ENCODE measurements around the gene VSIR.

VSIR gene

GRCh38 chr10:71765906-71766716 is 7.2 kb downstream of the VSIR start:
- Histone ChIP-seq H3K4me1 (ENCODE audit: insufficient read depth, low read length) (no peaks in the 10 kb centered on the region), H3K9ac (ENCODE audit: low read depth, low read length) (no peak overlapping the region), H3K27ac (ENCODE audit: low read length) (no peak overlapping the region), H3K4me3 (ENCODE audit: low read length) (no peak overlapping the region), H3K36me3 (ENCODE audit: insufficient read depth, low read depth, low read length) (no peaks in the 10 kb centered on the region), H3K27me3 (ENCODE audit: insufficient read depth, low read length) (no peaks in the 10 kb centered on the region), H3K9me3 (ENCODE audit: insufficient read depth, low read depth, low read length) (no peaks in the 10 kb centered on the region)

- H3K4me3 ChIP-seq (ENCODE audit: low read length), result no peak overlapping the region
- no peaks in the 10 kb centered on the region for H3K4me1 ChIP-seq (ENCODE audit: insufficient read depth, low read length)
- no peak overlapping the region for H3K27ac ChIP-seq (ENCODE audit: low read length)
- no peak overlapping the region for H3K9ac ChIP-seq (ENCODE audit: low read depth, low read length)
- H3K9me3 ChIP-seq (ENCODE audit: insufficient read depth, low read depth, low read length), result no peaks in the 10 kb centered on the region
- H3K36me3 ChIP-seq (ENCODE audit: insufficient read depth, low read depth, low read length), result no peaks in the 10 kb centered on the region
- no peaks in the 10 kb centered on the region for H3K27me3 ChIP-seq (ENCODE audit: insufficient read depth, low read length)
Measured at GRCh38 chr10:71765176-71765904, 8.0 kb downstream of the VSIR start.

GRCh38 chr10:71763352-71764127 is 9.8 kb downstream of the VSIR start:
- Histone ChIP-seq H3K4me3 (ENCODE audit: low read length) (no peak overlapping the region), H3K27ac (ENCODE audit: low read length) (no peak overlapping the region), H3K9me3 (ENCODE audit: insufficient read depth, low read depth, low read length) (no peaks in the 10 kb centered on the region), H3K36me3 (ENCODE audit: insufficient read depth, low read depth, low read length) (no peaks in the 10 kb centered on the region), H3K4me1 (ENCODE audit: insufficient read depth, low read length) (no peaks in the 10 kb centered on the region), H3K27me3 (ENCODE audit: insufficient read depth, low read length) (no peaks in the 10 kb centered on the region), H3K9ac (ENCODE audit: low read depth, low read length) (no peak overlapping the region)

- Histone ChIP-seq H3K4me1 (ENCODE audit: insufficient read depth, low read length) (no peaks in the 10 kb centered on the region), H3K27me3 (ENCODE audit: insufficient read depth, low read length) (no peaks in the 10 kb centered on the region), H3K4me3 (ENCODE audit: low read length) (no peak overlapping the region), H3K27ac (ENCODE audit: low read length) (no peak overlapping the region), H3K9ac (ENCODE audit: low read depth, low read length) (no peak overlapping the region), H3K36me3 (ENCODE audit: insufficient read depth, low read depth, low read length) (no peaks in the 10 kb centered on the region), H3K9me3 (ENCODE audit: insufficient read depth, low read depth, low read length) (no peaks in the 10 kb centered on the region)
Measured at GRCh38 chr10:71762324-71762723, 11.0 kb downstream of the VSIR start.

- H3K4me3 ChIP-seq (ENCODE audit: low read length), result no peak overlapping the region
- H3K9ac ChIP-seq (ENCODE audit: low read depth, low read length), result no peak overlapping the region
- H3K9me3 ChIP-seq (ENCODE audit: insufficient read depth, low read depth, low read length), result no peaks in the 10 kb centered on the region
- peaks cover 3% of the 10 kb centered on the region; the same call in 1 of the 2 replicates for H3K4me1 ChIP-seq (ENCODE audit: insufficient read depth, low read length)
- H3K27me3 ChIP-seq (ENCODE audit: insufficient read depth, low read length), result no peaks in the 10 kb centered on the region
- H3K36me3 ChIP-seq (ENCODE audit: insufficient read depth, low read depth, low read length), result no peaks in the 10 kb centered on the region
- H3K27ac ChIP-seq (ENCODE audit: low read length), result no peak overlapping the region
Measured at GRCh38 chr10:71761541-71762113, 11.7 kb downstream of the VSIR start.

- peaks cover 3% of the 10 kb centered on the region; the same call in 1 of the 2 replicates for H3K4me1 ChIP-seq (ENCODE audit: insufficient read depth, low read length)
Measured at GRCh38 chr10:71761105-71761511, 12.2 kb downstream of the VSIR start.

GRCh38 chr10:71757399-71757922 is 15.9 kb downstream of the VSIR start:
- Histone ChIP-seq H3K4me3 (ENCODE audit: low read length) (no peak overlapping the region), H3K9me3 (ENCODE audit: insufficient read depth, low read depth, low read length) (no peaks in the 10 kb centered on the region), H3K9ac (ENCODE audit: low read depth, low read length) (no peak overlapping the region), H3K27ac (ENCODE audit: low read length) (no peak overlapping the region), H3K27me3 (ENCODE audit: insufficient read depth, low read length) (no peaks in the 10 kb centered on the region), H3K36me3 (ENCODE audit: insufficient read depth, low read depth, low read length) (no peaks in the 10 kb centered on the region), H3K4me1 (ENCODE audit: insufficient read depth, low read length) (peaks cover 3% of the 10 kb centered on the region; the same call in 1 of the 2 replicates)

More at GRCh38 chr10:71761105-71761511, 12.2 kb downstream of the VSIR start:
- H3K27me3 ChIP-seq (ENCODE audit: insufficient read depth, low read length), result no peaks in the 10 kb centered on the region
- H3K9me3 ChIP-seq (ENCODE audit: insufficient read depth, low read depth, low read length), result no peaks in the 10 kb centered on the region
- H3K9ac ChIP-seq (ENCODE audit: low read depth, low read length), result no peak overlapping the region
- H3K27ac ChIP-seq (ENCODE audit: low read length), result no peak overlapping the region
- H3K4me3 ChIP-seq (ENCODE audit: low read length), result no peak overlapping the region
- no peaks in the 10 kb centered on the region for H3K36me3 ChIP-seq (ENCODE audit: insufficient read depth, low read depth, low read length)

GRCh38 chr10:71756311-71757191 is 16.8 kb downstream of the VSIR start:
- no peak overlapping the region for H3K27ac ChIP-seq (ENCODE audit: low read length)
- no peak overlapping the region for H3K4me3 ChIP-seq (ENCODE audit: low read length)
- H3K9ac ChIP-seq (ENCODE audit: low read depth, low read length), result no peak overlapping the region
- H3K36me3 ChIP-seq (ENCODE audit: insufficient read depth, low read depth, low read length), result no peaks in the 10 kb centered on the region
- no peaks in the 10 kb centered on the region for H3K9me3 ChIP-seq (ENCODE audit: insufficient read depth, low read depth, low read length)
- H3K27me3 ChIP-seq (ENCODE audit: insufficient read depth, low read length), result no peaks in the 10 kb centered on the region
- H3K4me1 ChIP-seq (ENCODE audit: insufficient read depth, low read length), result peaks cover 3% of the 10 kb centered on the region; the same call in 1 of the 2 replicates

- Histone ChIP-seq H3K27me3 (ENCODE audit: insufficient read depth, low read length) (no peaks in the 10 kb centered on the region), H3K4me3 (ENCODE audit: low read length) (no peak overlapping the region), H3K36me3 (ENCODE audit: insufficient read depth, low read depth, low read length) (no peaks in the 10 kb centered on the region), H3K4me1 (ENCODE audit: insufficient read depth, low read length) (peaks cover 3% of the 10 kb centered on the region; the same call in 1 of the 2 replicates), H3K9me3 (ENCODE audit: insufficient read depth, low read depth, low read length) (no peaks in the 10 kb centered on the region), H3K27ac (ENCODE audit: low read length) (no peak overlapping the region), H3K9ac (ENCODE audit: low read depth, low read length) (no peak overlapping the region)
Measured at GRCh38 chr10:71755179-71755879, 18.0 kb downstream of the VSIR start.

- no peak overlapping the region for H3K9ac ChIP-seq (ENCODE audit: low read depth, low read length)
- H3K4me3 ChIP-seq (ENCODE audit: low read length), result no peak overlapping the region
- no peaks in the 10 kb centered on the region for H3K36me3 ChIP-seq (ENCODE audit: insufficient read depth, low read depth, low read length)
- H3K4me1 ChIP-seq (ENCODE audit: insufficient read depth, low read length), result peaks cover 3% of the 10 kb centered on the region; the same call in 1 of the 2 replicates
- H3K27me3 ChIP-seq (ENCODE audit: insufficient read depth, low read length), result no peaks in the 10 kb centered on the region
- no peaks in the 10 kb centered on the region for H3K9me3 ChIP-seq (ENCODE audit: insufficient read depth, low read depth, low read length)
- no peak overlapping the region for H3K27ac ChIP-seq (ENCODE audit: low read length)
Measured at GRCh38 chr10:71754562-71754961, 18.8 kb downstream of the VSIR start.
